GM18517 (cell line): ENCODE measurements around the gene LMO1.

ENCODE experiments used
- ATAC-seq: cut with Tn5 transposase; IDR thresholded peaks from one replicate; pipeline ENCODE4 v1.9.1; 2021; ENCODE audit warnings: mild to moderate bottlenecking, moderate library complexity; ENCODE audit not compliant: unreplicated experiment

Gene LMO1

GRCh38 chr11:8229299-8230177 lies 34.1 kb downstream of the LMO1 start:
- no peak for ATAC-seq

GRCh38 chr11:8228231-8228630 lies 35.4 kb downstream of the LMO1 start:
- ATAC-seq = no peak

- no peak for ATAC-seq
Observed at GRCh38 chr11:8227156-8228152, 36.2 kb downstream of the LMO1 start.

- peak; percentile 52 for ATAC-seq
Observed at GRCh38 chr11:8225589-8226036, 38.1 kb downstream of the LMO1 start.

GRCh38 chr11:8224711-8225110 lies 39.0 kb downstream of the LMO1 start:
- ATAC-seq = no peak

- no peak for ATAC-seq
Observed at GRCh38 chr11:8224161-8224591, 39.5 kb downstream of the LMO1 start.

GRCh38 chr11:8223513-8223900 lies 40.2 kb downstream of the LMO1 start:
- no peak for ATAC-seq

- no peak for ATAC-seq
Observed at GRCh38 chr11:8222820-8223512, 40.7 kb downstream of the LMO1 start.

GRCh38 chr11:8221917-8222495 lies 41.7 kb downstream of the LMO1 start:
- ATAC-seq = no peak

- no peak for ATAC-seq
Observed at GRCh38 chr11:8221046-8221723, 42.5 kb downstream of the LMO1 start.

- ATAC-seq = no peak
Observed at GRCh38 chr11:8220261-8221045, 43.2 kb downstream of the LMO1 start.

- peak; percentile 52 for ATAC-seq
Observed at GRCh38 chr11:8219257-8220021, 44.2 kb downstream of the LMO1 start.

- no peak for ATAC-seq
Observed at GRCh38 chr11:8218840-8219239, 44.8 kb downstream of the LMO1 start.

- no peak for ATAC-seq
Observed at GRCh38 chr11:8218409-8218808, 45.3 kb downstream of the LMO1 start.

GRCh38 chr11:8217926-8218325 lies 45.8 kb downstream of the LMO1 start:
- ATAC-seq = no peak

- ATAC-seq = no peak
Observed at GRCh38 chr11:8217136-8217535, 46.5 kb downstream of the LMO1 start.

GRCh38 chr11:8213376-8213775 lies 50.3 kb downstream of the LMO1 start:
- no peak for ATAC-seq

- ATAC-seq = no peak
Observed at GRCh38 chr11:8209208-8209807, 54.4 kb downstream of the LMO1 start.
